ENCODE results near the gene SUSD1. TPM values are rescaled to one million over a fixed set of nuclear protein-coding genes. Genes with fewer than 3 reads are reported as not detected.

The SUSD1 gene
- polyA plus RNA-seq, 6 donors from 2014 or later, result 5.1 to 19.4 (median 9.1) TPM

- H3K9me3 Mint-ChIP-seq, result no peaks in the 10 kb centered on the region
- no peaks in the 10 kb centered on the region for H3K27me3 Mint-ChIP-seq
- peaks cover 36 to 49% (median 45%) of the 10 kb centered on the region in 3 donors for H3K4me1 Mint-ChIP-seq
- ATAC-seq (ENCODE audit: low read depth in 2 of 2) (no peak), DNase-seq (no peak)
- no peaks in the 10 kb centered on the region for H3K36me3 Mint-ChIP-seq
- peak overlapping the region in 1 of 6 donors; percentile 25 for H3K27ac Mint-ChIP-seq
- H3K4me3 Mint-ChIP-seq, result no peak overlapping the region
Observed at GRCh38 chr9:112168197-112168596, 6.9 kb downstream of the SUSD1 start.

DNA sequence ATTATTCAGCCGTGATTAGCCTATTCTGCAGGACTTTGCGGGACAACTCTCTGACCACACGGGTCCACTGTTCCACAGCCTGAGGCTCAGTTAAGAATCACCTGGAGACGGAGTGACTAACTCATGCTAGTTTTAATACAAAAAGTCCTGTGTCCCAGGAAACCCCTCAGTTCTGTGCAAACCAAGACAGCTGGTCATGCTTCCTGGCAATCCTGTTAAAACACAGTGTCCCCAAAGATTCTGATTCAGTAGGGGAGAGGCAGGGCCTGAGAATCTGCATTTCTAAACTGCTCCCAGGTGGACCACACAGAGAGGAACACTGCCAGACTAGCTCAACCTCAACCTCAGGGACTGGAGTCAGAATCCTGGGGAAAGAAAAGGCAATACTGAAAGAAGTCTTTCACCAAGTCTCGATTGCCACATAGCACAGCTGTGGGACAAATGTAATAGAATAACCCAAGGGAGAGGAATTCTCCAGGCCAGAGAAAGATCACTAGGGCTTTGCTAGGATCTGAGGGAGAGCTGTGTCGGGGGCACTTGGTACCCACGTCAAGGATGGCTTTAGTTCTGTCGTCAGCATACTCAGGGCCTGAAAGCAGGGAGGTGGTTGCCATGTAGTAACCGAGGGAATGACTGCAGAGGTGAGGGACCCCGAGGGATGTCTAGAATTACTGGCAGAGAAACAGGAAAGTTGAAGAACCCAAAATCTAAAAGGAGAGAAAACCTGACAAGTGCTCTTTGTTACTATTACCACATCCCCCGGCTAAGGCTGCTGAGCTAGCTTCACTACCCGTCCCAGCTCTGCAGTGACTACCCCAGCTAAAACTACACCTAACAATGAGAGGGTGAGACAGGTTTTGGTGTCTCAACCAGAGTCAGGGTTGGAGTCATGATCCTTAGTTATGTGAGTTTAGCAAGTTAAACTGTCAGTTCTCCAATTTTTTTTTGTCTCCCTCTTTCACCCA, 8.6 kb downstream of the SUSD1 start:
- no peak for DNase-seq
- Mint-ChIP-seq H3K4me1 (peaks cover 30 to 57% (median 48%) of the 10 kb centered on the region in 3 donors), H3K9me3 (no peaks in the 10 kb centered on the region), H3K27ac (peak overlapping the region in 1 of 6 donors; percentile 39), H3K4me3 (no peak overlapping the region), H3K27me3 (no peaks in the 10 kb centered on the region), H3K36me3 (no peaks in the 10 kb centered on the region)
- ATAC-seq (ENCODE audit: low read depth in 2 of 2), result no peak

DNA sequence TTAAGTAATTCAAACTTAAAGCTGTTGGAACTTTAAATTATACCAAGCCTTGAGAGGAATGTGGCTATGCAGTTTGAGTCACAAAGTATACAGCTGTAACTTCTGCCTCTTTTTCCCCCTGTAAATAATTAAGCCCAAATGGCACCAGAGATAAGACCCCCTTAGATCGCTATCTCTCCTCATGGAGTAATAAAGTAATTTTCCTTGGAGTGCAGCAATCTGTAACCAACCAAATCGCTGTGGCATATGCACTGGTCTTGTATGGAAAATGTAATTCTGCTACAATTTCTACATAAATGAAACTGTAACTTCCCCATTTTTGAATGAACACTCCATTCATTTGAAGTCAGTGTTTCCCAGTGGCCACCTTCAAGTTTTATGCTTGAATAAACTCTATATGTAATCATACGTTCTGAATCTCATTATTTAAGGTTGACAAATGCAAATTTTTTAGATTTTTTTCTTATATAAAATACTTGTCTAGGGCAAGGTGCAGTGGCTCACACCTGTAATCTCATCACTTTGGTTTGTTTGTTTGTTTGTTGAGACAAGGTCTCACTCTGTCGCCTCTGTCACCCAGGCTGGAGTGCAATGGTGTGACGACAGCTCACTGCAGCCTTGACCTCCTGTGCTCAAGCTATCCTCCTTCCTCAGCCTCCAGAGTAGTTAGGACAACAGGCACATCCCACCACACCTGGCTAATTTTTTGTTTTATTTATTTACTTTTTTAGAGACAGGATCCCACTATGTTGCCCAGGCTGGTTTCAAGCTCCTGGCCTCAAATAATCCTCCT, 12.3 kb downstream of the SUSD1 start:
- Mint-ChIP-seq H3K9me3 (no peaks in the 10 kb centered on the region), H3K27ac (peak overlapping the region in 2 of 6 donors; percentile 81 to 92), H3K36me3 (no peaks in the 10 kb centered on the region), H3K4me1 (peaks cover 4 to 27% (median 27%) of the 10 kb centered on the region in 3 donors), H3K27me3 (no peaks in the 10 kb centered on the region), H3K4me3 (peak overlapping the region in 6 of 8 donors; percentile 5 to 69 (median 26))
- ATAC-seq (ENCODE audit: low read depth in 2 of 2) (peak; percentile 88 to 92), DNase-seq (peak; percentile 38)

GRCh38 chr9:112159781-112160180, 15.3 kb downstream of the SUSD1 start:
- peaks cover 14 to 26% (median 21%) of the 10 kb centered on the region in 3 donors for H3K4me1 Mint-ChIP-seq
- no peak for ATAC-seq (ENCODE audit: low read depth in 2 of 2)
- H3K27ac Mint-ChIP-seq, result peak overlapping the region in 1 of 6 donors; percentile 47

DNA sequence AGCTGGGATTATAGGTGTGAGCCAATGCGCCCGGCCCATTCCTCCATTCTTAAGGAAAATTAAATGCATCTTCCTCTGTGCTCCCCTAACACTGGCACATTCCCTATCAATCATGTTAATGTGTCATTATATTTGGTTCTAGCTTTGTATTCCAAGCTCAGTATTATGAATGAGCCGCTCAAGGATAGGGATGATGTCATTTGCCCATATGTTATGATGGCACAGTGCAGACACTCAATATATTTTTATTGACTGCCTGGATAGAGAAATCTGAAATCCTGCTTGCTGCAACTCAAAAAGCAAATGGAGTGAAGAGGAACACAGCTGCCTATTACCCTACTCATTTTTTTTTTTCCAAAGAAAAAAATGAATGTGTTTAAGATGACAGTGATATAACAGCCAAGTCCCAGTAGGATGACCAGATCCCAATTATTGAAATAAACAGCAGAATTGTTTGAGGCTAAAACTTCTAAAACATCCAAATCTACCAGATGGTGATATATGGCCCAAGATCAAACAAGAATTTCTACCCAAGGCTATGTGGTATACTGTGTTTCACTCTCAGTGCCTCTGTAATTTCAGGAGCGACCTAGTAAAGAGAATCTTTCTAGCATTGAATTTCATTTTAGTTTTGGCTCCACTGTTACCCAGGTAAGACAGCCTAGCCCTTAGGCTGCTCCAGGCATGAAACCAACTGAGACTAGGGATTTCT, 16.3 kb downstream of the SUSD1 start:
- no peak overlapping the region for H3K27ac Mint-ChIP-seq

More at GRCh38 chr9:112159781-112160180, 15.3 kb downstream of the SUSD1 start:
- Mint-ChIP-seq H3K27me3 (no peaks in the 10 kb centered on the region), H3K9me3 (no peaks in the 10 kb centered on the region), H3K36me3 (no peaks in the 10 kb centered on the region), H3K4me3 (no peak overlapping the region)
- no peak for DNase-seq

DNA sequence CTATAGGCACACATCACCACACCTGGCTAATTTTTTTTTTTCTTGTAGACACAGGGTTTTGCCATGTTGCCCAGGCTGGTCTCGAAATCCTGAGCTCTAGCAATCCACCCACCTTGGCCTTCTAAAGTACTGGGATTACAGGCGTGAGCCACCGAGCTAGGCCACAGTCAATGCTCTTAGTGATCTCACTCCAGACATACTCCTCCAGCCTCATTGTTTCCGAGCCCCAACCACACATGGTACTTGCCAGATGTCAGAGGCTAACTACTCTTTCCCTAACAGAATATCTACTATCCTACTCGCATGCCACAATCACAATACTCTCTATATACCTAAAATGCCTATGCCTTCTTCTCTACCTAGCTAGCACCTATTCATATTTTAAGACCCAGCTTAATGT, 17.1 kb downstream of the SUSD1 start:
- H3K27ac Mint-ChIP-seq, result peak overlapping the region in 2 of 6 donors; percentile 52 to 77
- DNase-seq (no peak), ATAC-seq (ENCODE audit: low read depth in 2 of 2) (no peak)
- H3K4me1 Mint-ChIP-seq, result peaks cover 11 to 25% (median 17%) of the 10 kb centered on the region in 3 donors
- H3K27me3 Mint-ChIP-seq, result no peaks in the 10 kb centered on the region
- H3K9me3 Mint-ChIP-seq, result no peaks in the 10 kb centered on the region
- H3K36me3 Mint-ChIP-seq, result no peaks in the 10 kb centered on the region
- H3K4me3 Mint-ChIP-seq, result no peak overlapping the region

More for the DNA sequence above, 16.3 kb downstream of the SUSD1 start:
- no peaks in the 10 kb centered on the region for H3K9me3 Mint-ChIP-seq
- H3K36me3 Mint-ChIP-seq, result no peaks in the 10 kb centered on the region
- ATAC-seq (ENCODE audit: low read depth in 2 of 2), result no peak
- DNase-seq, result no peak
- no peak overlapping the region for H3K4me3 Mint-ChIP-seq
- no peaks in the 10 kb centered on the region for H3K27me3 Mint-ChIP-seq
- H3K4me1 Mint-ChIP-seq, result peaks cover 17 to 26% (median 19%) of the 10 kb centered on the region in 3 donors

DNA sequence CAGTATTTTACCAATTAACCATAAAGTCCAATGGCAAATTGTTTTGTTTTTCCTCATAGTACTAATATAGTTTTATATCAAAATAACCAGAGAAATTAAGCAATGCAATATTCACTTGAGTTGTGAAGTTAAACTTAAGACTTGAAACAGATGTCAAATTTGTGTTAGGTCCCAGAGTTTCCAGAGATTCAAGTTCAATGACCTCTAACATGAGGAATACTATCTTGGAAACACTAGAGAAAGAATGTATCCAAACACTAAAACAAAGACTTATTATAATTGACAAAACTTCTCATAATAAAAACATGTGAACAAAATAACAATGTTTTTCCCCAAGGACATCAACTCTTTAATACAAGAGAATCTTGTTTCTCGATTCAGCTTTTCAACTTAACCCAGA, 18.0 kb downstream of the SUSD1 start:
- Mint-ChIP-seq H3K36me3 (no peaks in the 10 kb centered on the region), H3K27ac (peak overlapping the region in 2 of 6 donors; percentile 4 to 30), H3K4me3 (no peak overlapping the region), H3K27me3 (no peaks in the 10 kb centered on the region), H3K9me3 (no peaks in the 10 kb centered on the region), H3K4me1 (peaks cover 3 to 16% (median 13%) of the 10 kb centered on the region in 3 donors)
- ATAC-seq (ENCODE audit: low read depth in 2 of 2) (no peak), DNase-seq (no peak)

DNA sequence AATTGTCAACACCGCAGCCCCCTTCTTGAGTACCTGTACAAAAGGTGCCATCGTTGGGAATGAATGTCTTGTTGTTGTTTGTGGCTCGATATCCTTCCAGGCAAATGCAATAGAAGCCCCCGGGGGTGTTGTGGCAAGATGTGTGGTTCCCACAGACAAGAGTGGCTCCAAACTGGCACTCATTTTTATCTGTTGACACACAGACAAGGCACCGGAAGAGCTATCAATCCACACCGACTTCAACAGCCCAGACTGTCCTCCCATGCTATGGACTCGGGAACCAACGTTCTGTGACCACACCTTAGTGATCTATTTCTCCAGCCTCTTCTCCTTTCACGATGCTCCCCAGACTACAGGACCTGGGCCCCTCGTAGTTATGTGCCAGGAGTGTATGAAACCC, 25.9 kb downstream of the SUSD1 start:
- H3K4me1 Mint-ChIP-seq, result peaks cover 0 to under 1% (median 0%) of the 10 kb centered on the region in 3 donors
- H3K27me3 Mint-ChIP-seq, result no peaks in the 10 kb centered on the region
- ATAC-seq (ENCODE audit: low read depth in 2 of 2) (no peak), DNase-seq (no peak)
- peak overlapping the region in 1 of 6 donors; percentile 39 for H3K27ac Mint-ChIP-seq
- peaks cover 6 to 8% of the 10 kb centered on the region in 2 donors for H3K36me3 Mint-ChIP-seq
- no peak overlapping the region for H3K4me3 Mint-ChIP-seq
- H3K9me3 Mint-ChIP-seq, result no peaks in the 10 kb centered on the region

DNA sequence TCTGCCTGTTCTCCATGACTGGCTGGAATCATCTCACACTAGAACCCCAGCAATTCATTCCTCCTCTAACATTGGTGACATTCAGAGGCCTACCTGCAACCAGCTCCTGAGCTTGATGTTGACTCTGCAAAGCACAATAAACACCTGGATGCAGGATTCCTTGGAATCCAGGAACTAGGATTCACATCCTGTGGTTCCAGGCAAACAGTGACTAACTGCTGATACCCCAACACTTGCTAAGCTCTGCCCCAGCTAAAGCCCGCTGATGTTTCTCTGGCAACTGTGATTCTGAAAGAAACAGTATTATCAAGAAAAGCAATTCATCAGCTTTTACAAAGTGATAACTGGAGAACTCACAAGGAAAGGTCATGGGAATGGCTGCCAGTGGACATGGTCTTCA, 29.2 kb downstream of the SUSD1 start:
- peaks cover 6 to 8% of the 10 kb centered on the region in 2 donors for H3K36me3 Mint-ChIP-seq
- no peak overlapping the region for H3K4me3 Mint-ChIP-seq
- H3K9me3 Mint-ChIP-seq, result no peaks in the 10 kb centered on the region
- H3K4me1 Mint-ChIP-seq, result peaks cover 4 to 7% (median 5%) of the 10 kb centered on the region in 3 donors
- no peaks in the 10 kb centered on the region for H3K27me3 Mint-ChIP-seq
- H3K27ac Mint-ChIP-seq, result no peak overlapping the region
- DNase-seq, result no peak
- no peak for ATAC-seq (ENCODE audit: low read depth in 2 of 2)

DNA sequence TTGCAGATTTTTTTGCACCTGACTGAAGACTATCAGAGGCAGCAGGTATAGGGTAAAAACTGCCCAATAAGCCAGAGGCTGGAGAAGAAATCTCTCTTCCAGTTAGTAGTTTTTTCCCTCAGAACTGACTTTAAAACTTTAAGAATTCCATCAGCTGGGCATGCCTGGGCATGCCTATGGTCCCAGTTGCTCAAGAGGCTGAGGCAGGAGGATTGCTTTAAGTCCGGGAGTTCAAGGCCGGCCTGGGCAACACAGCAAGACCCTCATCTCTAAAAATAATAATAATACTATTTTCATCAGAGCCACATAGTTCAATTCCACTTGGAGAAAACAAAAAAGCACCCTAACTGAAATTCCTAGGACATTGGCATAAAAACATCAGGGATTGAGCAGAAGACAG, 30.3 kb downstream of the SUSD1 start:
- Mint-ChIP-seq H3K27me3 (no peaks in the 10 kb centered on the region), H3K27ac (no peak overlapping the region), H3K4me1 (peaks cover 12 to 14% (median 12%) of the 10 kb centered on the region in 3 donors), H3K4me3 (no peak overlapping the region), H3K36me3 (peaks cover 6 to 8% of the 10 kb centered on the region in 2 donors), H3K9me3 (no peaks in the 10 kb centered on the region)
- no peak for ATAC-seq (ENCODE audit: low read depth in 2 of 2)
- no peak for DNase-seq

DNA sequence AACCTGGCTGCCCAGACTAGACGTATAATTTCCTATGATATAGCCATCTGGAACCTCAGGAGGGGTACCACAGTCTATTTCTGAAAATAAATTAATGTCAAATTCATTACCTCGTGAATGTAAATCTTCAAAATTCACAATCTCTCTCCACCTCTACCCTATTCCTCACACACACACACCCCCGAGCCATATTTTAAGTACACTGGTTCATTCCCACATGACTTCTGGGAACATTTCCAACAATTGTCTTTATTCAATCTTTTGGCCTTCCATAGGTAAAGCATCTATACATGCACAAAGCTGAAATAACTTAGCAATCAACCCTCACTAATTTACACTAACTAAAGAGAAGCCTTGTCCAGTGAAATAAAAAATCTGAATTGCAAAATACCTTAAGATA, 32.7 kb downstream of the SUSD1 start:
- Mint-ChIP-seq H3K4me3 (no peak overlapping the region), H3K27me3 (no peaks in the 10 kb centered on the region), H3K9me3 (no peaks in the 10 kb centered on the region), H3K36me3 (peaks cover 0 to 8% of the 10 kb centered on the region in 2 donors), H3K4me1 (peaks cover 12 to 19% (median 12%) of the 10 kb centered on the region in 3 donors), H3K27ac (peak overlapping the region in 1 of 6 donors; percentile 12)
- ATAC-seq (ENCODE audit: low read depth in 2 of 2), result no peak
- no peak for DNase-seq

DNA sequence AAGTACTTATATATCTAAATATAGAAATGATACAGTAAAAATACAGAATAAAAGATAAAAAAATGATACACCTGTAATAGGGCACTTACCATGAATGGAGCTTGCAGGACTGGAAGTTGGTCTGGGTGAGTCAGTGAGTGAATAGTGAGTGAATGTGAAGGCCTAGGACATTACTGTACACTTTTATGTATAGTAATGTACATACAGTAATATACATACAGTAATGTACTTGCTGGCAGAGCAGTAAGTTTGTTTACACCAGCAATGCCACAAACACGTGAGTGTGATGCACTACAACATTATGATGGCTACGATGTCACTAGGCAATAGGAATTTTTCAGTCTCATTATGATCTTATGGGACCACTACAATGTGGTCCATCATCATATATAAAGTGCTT, 34.2 kb downstream of the SUSD1 start:
- DNase-seq (no peak), ATAC-seq (ENCODE audit: low read depth in 2 of 2) (no peak)
- Mint-ChIP-seq H3K27me3 (no peaks in the 10 kb centered on the region), H3K4me1 (peaks cover 12 to 24% (median 12%) of the 10 kb centered on the region in 3 donors), H3K36me3 (peaks cover under 1 to 12% of the 10 kb centered on the region in 2 donors), H3K27ac (no peak overlapping the region), H3K9me3 (no peaks in the 10 kb centered on the region), H3K4me3 (peak overlapping the region in 3 of 8 donors; percentile 3 to 37 (median 31))

GRCh38 chr9:112137066-112137465, 38.0 kb downstream of the SUSD1 start:
- ATAC-seq (ENCODE audit: low read depth in 2 of 2), result no peak
- Mint-ChIP-seq H3K27me3 (no peaks in the 10 kb centered on the region), H3K4me3 (no peak overlapping the region), H3K9me3 (peaks cover 0 to 9% (median 0%) of the 10 kb centered on the region in 7 donors), H3K27ac (no peak overlapping the region), H3K4me1 (peaks cover 21 to 42% (median 26%) of the 10 kb centered on the region in 3 donors), H3K36me3 (peaks cover 5 to 7% of the 10 kb centered on the region in 2 donors)
- DNase-seq, result no peak
